ENCODE results near the gene ARHGAP42.

ARHGAP42 gene

GRCh38 chr11:100930185-100930778 lies 243.2 kb downstream of the ARHGAP42 start:
- TF ChIP-seq CTCF (IDR thresholded peaks at IDR 0.05; ENCODE audit: extremely low read depth, insufficient read depth, missing control alignments): peak; percentile 54
- in situ Hi-C loops (cut with MboI; ENCODE audit: low pct_unique_long_range_greater_than_20kb, low sequenced_read_pairs, unreplicated experiment): no loop called here
- DNase-seq (ENCODE audit: low spot score): peak; percentile 5

- peak; percentile 47 for TF ChIP-seq CTCF (IDR thresholded peaks at IDR 0.05; ENCODE audit: extremely low read depth, insufficient read depth, missing control alignments)
- DNase-seq (ENCODE audit: low spot score): peak; percentile 19
- in situ Hi-C loops (cut with MboI; ENCODE audit: low pct_unique_long_range_greater_than_20kb, low sequenced_read_pairs, unreplicated experiment): no loop called here
These were observed 245.5 kb downstream of the ARHGAP42 start for GRCh38 chr11:100932474-100933100.

DNA sequence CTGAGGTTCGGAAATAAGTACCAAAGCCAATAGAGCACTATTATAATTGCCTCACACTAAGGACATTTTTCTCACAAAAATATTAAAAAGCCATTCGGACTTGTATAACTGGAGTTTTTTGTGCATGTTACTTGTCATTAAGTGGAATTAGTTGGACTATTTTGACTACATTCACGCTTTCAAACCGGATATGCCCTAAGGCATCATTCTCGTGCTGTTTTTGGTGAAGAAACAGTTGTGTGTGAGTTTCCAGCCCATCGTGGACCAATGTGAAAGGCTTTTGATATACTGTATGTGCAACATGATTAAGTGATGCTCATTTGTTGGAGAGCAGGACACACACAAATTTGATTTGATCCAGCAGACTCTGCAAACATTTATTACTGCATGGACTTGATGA lies 249.7 kb downstream of the ARHGAP42 start:
- no peak for DNase-seq (ENCODE audit: low spot score)
- in situ Hi-C loops (cut with MboI; ENCODE audit: low pct_unique_long_range_greater_than_20kb, low sequenced_read_pairs, unreplicated experiment): no loop called here
- TF ChIP-seq CTCF (IDR thresholded peaks at IDR 0.05; ENCODE audit: extremely low read depth, insufficient read depth, missing control alignments): no peak

DNA sequence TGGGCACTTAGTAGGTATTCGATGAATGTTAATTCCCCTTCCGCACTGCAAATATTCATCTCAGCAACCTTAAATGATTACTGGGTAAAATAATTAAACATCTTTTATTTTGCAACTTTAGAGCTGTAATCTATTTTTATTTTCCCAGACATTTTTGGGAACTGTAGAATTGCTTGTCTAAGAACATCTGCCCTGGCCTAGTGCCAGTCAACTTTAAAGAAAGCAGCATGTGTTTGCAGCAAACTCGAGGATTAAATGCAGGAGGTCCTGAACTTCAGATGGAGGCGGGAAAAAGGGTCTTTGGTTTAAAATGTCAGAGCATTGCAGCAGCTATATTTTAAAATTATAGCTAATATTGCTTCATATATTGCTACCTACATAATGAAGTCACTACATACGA lies 252.5 kb downstream of the ARHGAP42 start:
- DNase-seq (ENCODE audit: low spot score): no peak
- TF ChIP-seq CTCF (IDR thresholded peaks at IDR 0.05; ENCODE audit: extremely low read depth, insufficient read depth, missing control alignments): no peak
- in situ Hi-C loops (cut with MboI; ENCODE audit: low pct_unique_long_range_greater_than_20kb, low sequenced_read_pairs, unreplicated experiment): no loop called here

GRCh38 chr11:100940111-100940510 lies 253.0 kb downstream of the ARHGAP42 start:
- TF ChIP-seq CTCF (IDR thresholded peaks at IDR 0.05; ENCODE audit: extremely low read depth, insufficient read depth, missing control alignments): no peak
- DNase-seq (ENCODE audit: low spot score): no peak
- in situ Hi-C loops (cut with MboI; ENCODE audit: low pct_unique_long_range_greater_than_20kb, low sequenced_read_pairs, unreplicated experiment): no loop called here

- in situ Hi-C loops (cut with MboI; ENCODE audit: low pct_unique_long_range_greater_than_20kb, low sequenced_read_pairs, unreplicated experiment): no loop called here
- TF ChIP-seq CTCF (IDR thresholded peaks at IDR 0.05; ENCODE audit: extremely low read depth, insufficient read depth, missing control alignments): no peak
- DNase-seq (ENCODE audit: low spot score): no peak
These were observed 253.9 kb downstream of the ARHGAP42 start for GRCh38 chr11:100941033-100941432.
